ENCODE data around the gene CACNA1C. TPM values are rescaled to one million over a fixed set of nuclear protein-coding genes. Genes with fewer than 3 reads are reported as not detected.
A peak's percentile ranks its signal among the peaks of the same experiment; 100 is the strongest.

The CACNA1C gene
- total RNA-seq, 2 experiments from 2014 or later: 0.05 to 0.08 TPM

DNA sequence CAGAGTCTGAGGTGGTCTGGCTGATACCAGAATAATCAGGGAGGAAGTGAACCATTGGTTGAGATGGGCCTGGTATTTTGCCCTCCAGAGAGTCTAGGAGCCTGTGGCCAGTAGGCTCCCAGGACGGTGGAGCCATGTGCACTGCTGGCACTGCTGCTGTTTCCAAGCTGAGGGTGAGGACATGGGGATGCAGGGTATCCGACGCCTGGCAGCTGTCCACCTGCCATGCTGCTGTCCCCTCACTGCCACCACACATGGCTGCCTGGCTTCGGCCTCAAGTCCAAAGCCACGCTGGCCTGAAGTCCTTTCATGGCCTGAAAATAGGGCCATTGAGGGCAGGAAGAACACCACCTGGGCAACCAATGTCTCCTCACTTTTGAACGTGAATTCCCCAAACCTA, 8.6 kb downstream of the CACNA1C start:
- Histone ChIP-seq H3K4me1 (ENCODE audit: insufficient read depth, low read length) (peaks cover 10% of the 10 kb centered on the region), H3K4me3 (ENCODE audit: low read length) (no peak overlapping the region), H3K27ac (ENCODE audit: low read depth in 1 of 2, low read length in 2 of 2) (no peak overlapping the region), H3K9me3 (ENCODE audit: control insufficient read depth in 1 of 2, insufficient read depth in 1 of 2, low read length in 2 of 2) (no peaks in the 10 kb centered on the region), H3K27me3 (ENCODE audit: control insufficient read depth in 1 of 2, insufficient read depth in 2 of 2, low read length in 2 of 2) (peaks cover 4 to 6% of the 10 kb centered on the region in 2 experiments), H3K36me3 (ENCODE audit: insufficient read depth, low read length) (no peaks in the 10 kb centered on the region)
- ChIA-PET POLR2A (no interaction called here), CTCF (no interaction called here)
- H3K36me3 Mint-ChIP-seq (ENCODE audit: low read depth): no peaks in the 10 kb centered on the region
- H3K27ac Mint-ChIP-seq: no peak overlapping the region
- no peak for ATAC-seq (ENCODE audit: poor library complexity)
- no peaks in the 10 kb centered on the region for H3K9me3 Mint-ChIP-seq
- intact Hi-C loops (cut with DNase I, micrococcal nuclease): no loop called here
- peaks cover 29% of the 10 kb centered on the region for H3K27me3 Mint-ChIP-seq
- no peak for DNase-seq
- H3K4me1 Mint-ChIP-seq (ENCODE audit: low read depth): peaks cover 17% of the 10 kb centered on the region
- TF ChIP-seq, protein P1, sequence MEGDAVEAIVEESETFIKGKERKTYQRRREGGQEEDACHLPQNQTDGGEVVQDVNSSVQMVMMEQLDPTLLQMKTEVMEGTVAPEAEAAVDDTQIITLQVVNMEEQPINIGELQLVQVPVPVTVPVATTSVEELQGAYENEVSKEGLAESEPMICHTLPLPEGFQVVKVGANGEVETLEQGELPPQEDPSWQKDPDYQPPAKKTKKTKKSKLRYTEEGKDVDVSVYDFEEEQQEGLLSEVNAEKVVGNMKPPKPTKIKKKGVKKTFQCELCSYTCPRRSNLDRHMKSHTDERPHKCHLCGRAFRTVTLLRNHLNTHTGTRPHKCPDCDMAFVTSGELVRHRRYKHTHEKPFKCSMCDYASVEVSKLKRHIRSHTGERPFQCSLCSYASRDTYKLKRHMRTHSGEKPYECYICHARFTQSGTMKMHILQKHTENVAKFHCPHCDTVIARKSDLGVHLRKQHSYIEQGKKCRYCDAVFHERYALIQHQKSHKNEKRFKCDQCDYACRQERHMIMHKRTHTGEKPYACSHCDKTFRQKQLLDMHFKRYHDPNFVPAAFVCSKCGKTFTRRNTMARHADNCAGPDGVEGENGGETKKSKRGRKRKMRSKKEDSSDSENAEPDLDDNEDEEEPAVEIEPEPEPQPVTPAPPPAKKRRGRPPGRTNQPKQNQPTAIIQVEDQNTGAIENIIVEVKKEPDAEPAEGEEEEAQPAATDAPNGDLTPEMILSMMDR (IDR thresholded peaks at IDR 0.05): no peak
- no peak overlapping the region for H3K4me3 Mint-ChIP-seq

DNA sequence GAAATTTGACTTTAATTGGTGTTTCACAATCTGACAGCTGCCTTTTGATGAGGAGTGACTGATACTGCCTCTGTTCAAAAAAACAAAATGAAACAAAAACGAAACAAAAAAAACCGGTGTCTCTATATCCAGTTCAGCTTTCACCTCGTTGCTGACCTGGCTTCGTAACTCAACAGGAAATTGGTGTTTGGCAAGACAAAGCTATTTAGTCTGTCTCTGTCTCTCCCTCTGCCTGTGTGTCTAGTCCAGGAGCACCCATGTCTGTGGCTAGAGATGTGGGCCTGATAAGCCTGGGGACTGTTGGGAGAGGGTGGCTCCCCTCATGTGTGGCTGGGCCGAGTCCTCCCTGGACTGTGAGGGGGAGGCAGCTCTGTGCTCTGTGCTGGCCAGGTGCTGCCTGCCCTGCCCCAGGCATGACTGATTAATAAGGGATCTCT, 11.3 kb downstream of the CACNA1C start:
- peaks cover 21% of the 10 kb centered on the region for H3K27me3 Mint-ChIP-seq
- H3K9me3 Mint-ChIP-seq: no peaks in the 10 kb centered on the region
- TF ChIP-seq, protein P1 (IDR thresholded peaks at IDR 0.05): no peak
- intact Hi-C loops (cut with DNase I, micrococcal nuclease): no loop called here
- no peaks in the 10 kb centered on the region for H3K36me3 ChIP-seq (ENCODE audit: insufficient read depth, low read length)
- DNase-seq (peak in 7 of 14 experiments; percentile 6 to 53 (median 23)), ATAC-seq (ENCODE audit: poor library complexity) (peak; percentile 64)
- POLR2A ChIA-PET: interaction anchor here (1.0 to 1.1 kb wide), 2 partner anchors 9 to 11 kb away, joined by 3 to 4 read pairs; partner anchors contain the start of gene CACNA1C
- H3K4me1 Mint-ChIP-seq (ENCODE audit: low read depth): peaks cover 17% of the 10 kb centered on the region
- CTCF ChIA-PET: no interaction called here
- peak overlapping the region; percentile 75 for H3K27ac Mint-ChIP-seq
- H3K36me3 Mint-ChIP-seq (ENCODE audit: low read depth): no peaks in the 10 kb centered on the region
- H3K27me3 ChIP-seq (ENCODE audit: control insufficient read depth in 1 of 2, insufficient read depth in 2 of 2, low read length in 2 of 2): peaks cover 0 to 4% of the 10 kb centered on the region in 2 experiments
- peak overlapping the region; percentile 70 for H3K4me3 Mint-ChIP-seq
- no peaks in the 10 kb centered on the region for H3K9me3 ChIP-seq (ENCODE audit: control insufficient read depth in 1 of 2, insufficient read depth in 1 of 2, low read length in 2 of 2)
- peak overlapping the region; percentile 36 for H3K4me3 ChIP-seq (ENCODE audit: low read length)
- peaks cover 10% of the 10 kb centered on the region for H3K4me1 ChIP-seq (ENCODE audit: insufficient read depth, low read length)
- H3K27ac ChIP-seq (ENCODE audit: low read depth in 1 of 2, low read length in 2 of 2): peak overlapping the region in 1 of 2 donors; percentile 49

DNA sequence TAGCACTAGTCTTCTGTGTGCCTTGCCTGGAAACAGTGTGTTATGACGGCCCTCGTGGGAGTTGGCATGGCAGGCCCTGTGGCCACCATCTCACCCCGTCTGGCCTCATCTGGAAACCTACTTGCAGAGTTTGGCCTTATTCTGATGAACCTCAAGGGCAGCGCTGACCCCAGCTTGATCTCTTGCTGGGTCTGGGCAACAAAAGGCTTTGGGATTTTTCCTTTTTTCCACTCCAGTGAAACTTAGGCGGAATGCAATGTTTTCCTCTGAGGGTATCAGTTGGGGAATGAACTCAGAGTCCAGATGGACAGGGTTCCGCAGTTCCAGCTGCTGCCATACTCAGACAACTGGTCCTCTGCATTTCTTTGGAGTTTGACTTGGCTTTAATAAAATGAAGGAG, 15.9 kb downstream of the CACNA1C start:
- TF ChIP-seq, protein P1 (IDR thresholded peaks at IDR 0.05): no peak
- Mint-ChIP-seq H3K9me3 (peaks cover 16% of the 10 kb centered on the region), H3K27ac (no peak overlapping the region), H3K4me3 (no peak overlapping the region), H3K27me3 (peaks cover 21% of the 10 kb centered on the region), H3K4me1 (ENCODE audit: low read depth) (peaks cover 14% of the 10 kb centered on the region), H3K36me3 (ENCODE audit: low read depth) (no peaks in the 10 kb centered on the region)
- H3K4me3 ChIP-seq (ENCODE audit: low read length): no peak overlapping the region
- DNase-seq (no peak), ATAC-seq (ENCODE audit: poor library complexity) (no peak)
- CTCF ChIA-PET: no interaction called here
- POLR2A ChIA-PET: no interaction called here
- no peak overlapping the region for H3K27ac ChIP-seq (ENCODE audit: low read depth in 1 of 2, low read length in 2 of 2)
- H3K4me1 ChIP-seq (ENCODE audit: insufficient read depth, low read length): peaks cover 10% of the 10 kb centered on the region
- intact Hi-C loops (cut with DNase I, micrococcal nuclease): no loop called here
- H3K9me3 ChIP-seq (ENCODE audit: control insufficient read depth in 1 of 2, insufficient read depth in 1 of 2, low read length in 2 of 2): peaks cover 12 to 15% of the 10 kb centered on the region in 2 experiments
- H3K27me3 ChIP-seq (ENCODE audit: control insufficient read depth in 1 of 2, insufficient read depth in 2 of 2, low read length in 2 of 2): peaks cover 0 to 4% of the 10 kb centered on the region in 2 experiments
- H3K36me3 ChIP-seq (ENCODE audit: insufficient read depth, low read length): no peaks in the 10 kb centered on the region

Measured in CD4-positive, alpha-beta T cell (primary cell).